Astrocyte (in vitro differentiated cells and primary cell): ENCODE measurements around the gene COX15. TPM values are rescaled to one million over a fixed set of nuclear protein-coding genes. Genes with fewer than 3 reads are reported as not detected.

Experiments used
- DNase-seq: peaks from one replicate; pipeline ENCODE4 v3.0.0-alpha.2; 2010; ENCODE audit warnings: low read depth
- FAIRE-seq: peaks from 2 replicates; lab custom pipeline; 2011; peaks lifted over from hg19 to GRCh38; lab: Jason Lieb, UNC
- H2AFZ ChIP-seq: 2 replicates; pipeline ENCODE4 v1.6.0; 2012; ENCODE audit warnings: low read depth, low read length, inconsistent platforms
- H3K27ac ChIP-seq: 2 replicates; pipeline ENCODE4 v1.5.1; 2011; ENCODE audit warnings: low read depth, low read length, inconsistent platforms
- H3K27me3 ChIP-seq: 2 replicates; pipeline ENCODE4 v1.6.0; 2011; ENCODE audit warnings: low read length, inconsistent platforms; ENCODE audit not compliant: insufficient read depth
- H3K36me3 ChIP-seq: 2 replicates; pipeline ENCODE4 v1.5.1; 2011; ENCODE audit warnings: low read length, inconsistent platforms; ENCODE audit not compliant: insufficient read depth
- H3K4me1 ChIP-seq: 2 replicates; pipeline ENCODE4 v1.5.1; 2011; ENCODE audit warnings: low read length, inconsistent platforms; ENCODE audit not compliant: insufficient read depth
- H3K4me2 ChIP-seq: 2 replicates; pipeline ENCODE4 v1.6.0; 2012; ENCODE audit warnings: low read length, inconsistent platforms
- H3K4me3 ChIP-seq: 2 replicates; pipeline ENCODE4 v1.5.1; 2011; ENCODE audit warnings: low read depth, mild to moderate bottlenecking, low read length, inconsistent platforms; ENCODE audit not compliant: insufficient read depth
- H3K79me2 ChIP-seq: 2 replicates; pipeline ENCODE4 v1.6.0; 2012; ENCODE audit warnings: mild to moderate bottlenecking, low read length, inconsistent platforms; ENCODE audit not compliant: insufficient read depth
- H3K9ac ChIP-seq: 2 replicates; pipeline ENCODE4 v1.6.0; 2012; ENCODE audit warnings: mild to moderate bottlenecking, low read length, inconsistent platforms
- H3K9me3 ChIP-seq: 2 replicates; pipeline ENCODE4 v1.5.1; 2012; ENCODE audit warnings: low read depth, mild to moderate bottlenecking, low read length, inconsistent platforms; ENCODE audit not compliant: insufficient read depth
- H4K20me1 ChIP-seq: 2 replicates; pipeline ENCODE4 v1.6.0; 2012; ENCODE audit warnings: low read length, inconsistent platforms; ENCODE audit not compliant: insufficient read depth
- H3K27ac Mint-ChIP-seq: one replicate; pipeline ENCODE4 v1.8.0; 2021; ENCODE audit warnings: mild to moderate bottlenecking, mixed read lengths; ENCODE audit not compliant: unreplicated experiment
- H3K27me3 Mint-ChIP-seq: one replicate; pipeline ENCODE4 v1.8.0; 2021; ENCODE audit warnings: low read depth, mixed read lengths; ENCODE audit not compliant: unreplicated experiment
- H3K36me3 Mint-ChIP-seq: one replicate; pipeline ENCODE4 v1.8.0; 2021; ENCODE audit warnings: low read depth, mixed read lengths; ENCODE audit not compliant: unreplicated experiment
- H3K4me1 Mint-ChIP-seq: one replicate; pipeline ENCODE4 v1.8.0; 2021; ENCODE audit warnings: low read depth, mixed read lengths; ENCODE audit not compliant: unreplicated experiment
- H3K4me3 Mint-ChIP-seq: one replicate; pipeline ENCODE4 v1.8.0; 2021; ENCODE audit warnings: mild to moderate bottlenecking, moderate library complexity, mixed read lengths; ENCODE audit not compliant: unreplicated experiment
- H3K9me3 Mint-ChIP-seq: one replicate; pipeline ENCODE4 v1.8.0; 2021; ENCODE audit warnings: mild to moderate bottlenecking, mixed read lengths; ENCODE audit not compliant: unreplicated experiment
- EZH2 ChIP-seq: IDR thresholded peaks from 2 replicates; pipeline ENCODE4 v1.6.1; 2012; ENCODE audit warnings: mild to moderate bottlenecking, low read length, inconsistent platforms; ENCODE audit not compliant: insufficient read depth
- total RNA-seq: library from RNA; stranded (reverse); gene quantifications from 2 replicates; pipeline ENCODE4 v1.2.1, GENCODE V29; 2021
- TF ChIP-seq, protein P1 (sequence below): IDR thresholded peaks from 2 replicates; pipeline ENCODE4 v1.5.1; 2011; ENCODE audit warnings: low read depth, mild to moderate bottlenecking, inconsistent platforms, low read length, moderate library complexity; ENCODE audit not compliant: insufficient read depth

Gene COX15
- total RNA-seq, 1 donor from 2014 or later: 33.4 TPM

DNA sequence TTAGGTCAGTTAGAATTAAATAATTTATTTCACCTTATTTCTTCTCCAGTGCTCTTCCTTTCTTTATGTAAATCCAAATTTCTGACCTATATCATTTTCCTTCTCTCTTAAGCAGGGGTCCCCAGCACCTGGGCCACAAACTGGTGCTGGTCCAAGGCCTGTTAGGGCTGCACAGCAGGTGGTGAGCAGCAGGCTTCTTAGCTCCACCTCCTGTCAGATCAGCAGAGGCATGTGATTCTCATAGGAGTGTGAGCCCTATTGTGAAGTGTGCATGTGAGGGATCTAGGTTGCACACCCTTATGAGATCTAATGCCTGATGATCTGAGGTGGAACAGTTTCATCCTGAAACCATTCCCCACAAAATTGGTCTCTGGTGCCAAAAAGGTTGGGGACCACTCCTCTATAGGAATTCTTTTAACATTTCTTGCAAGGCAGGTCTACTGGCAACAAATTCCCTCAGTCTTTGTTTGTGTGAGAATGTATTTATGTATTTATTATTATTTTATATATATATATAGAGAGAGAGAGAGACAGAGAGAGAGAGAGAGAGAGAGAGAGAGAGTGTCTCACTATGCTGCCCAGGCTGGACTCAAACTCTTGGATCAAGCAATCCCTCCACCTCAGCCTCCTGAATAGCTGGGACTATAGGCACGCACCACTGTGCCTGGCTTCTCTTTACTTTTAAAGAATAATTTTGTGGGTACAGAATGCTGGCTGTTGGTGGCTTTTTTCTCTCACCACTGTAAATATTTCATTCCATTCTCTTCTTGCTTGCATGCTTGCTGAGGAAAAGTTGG lies 46.2 kb upstream of the COX15 start:
- peak overlapping the region; percentile 88 for H3K4me2 ChIP-seq
- H3K79me2 ChIP-seq: no peaks in the 10 kb centered on the region
- no peak overlapping the region for H3K9ac ChIP-seq
- no peak overlapping the region for H2AFZ ChIP-seq
- H3K36me3 ChIP-seq: no peaks in the 10 kb centered on the region
- TF ChIP-seq, protein P1, sequence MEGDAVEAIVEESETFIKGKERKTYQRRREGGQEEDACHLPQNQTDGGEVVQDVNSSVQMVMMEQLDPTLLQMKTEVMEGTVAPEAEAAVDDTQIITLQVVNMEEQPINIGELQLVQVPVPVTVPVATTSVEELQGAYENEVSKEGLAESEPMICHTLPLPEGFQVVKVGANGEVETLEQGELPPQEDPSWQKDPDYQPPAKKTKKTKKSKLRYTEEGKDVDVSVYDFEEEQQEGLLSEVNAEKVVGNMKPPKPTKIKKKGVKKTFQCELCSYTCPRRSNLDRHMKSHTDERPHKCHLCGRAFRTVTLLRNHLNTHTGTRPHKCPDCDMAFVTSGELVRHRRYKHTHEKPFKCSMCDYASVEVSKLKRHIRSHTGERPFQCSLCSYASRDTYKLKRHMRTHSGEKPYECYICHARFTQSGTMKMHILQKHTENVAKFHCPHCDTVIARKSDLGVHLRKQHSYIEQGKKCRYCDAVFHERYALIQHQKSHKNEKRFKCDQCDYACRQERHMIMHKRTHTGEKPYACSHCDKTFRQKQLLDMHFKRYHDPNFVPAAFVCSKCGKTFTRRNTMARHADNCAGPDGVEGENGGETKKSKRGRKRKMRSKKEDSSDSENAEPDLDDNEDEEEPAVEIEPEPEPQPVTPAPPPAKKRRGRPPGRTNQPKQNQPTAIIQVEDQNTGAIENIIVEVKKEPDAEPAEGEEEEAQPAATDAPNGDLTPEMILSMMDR: no peak
- TF ChIP-seq EZH2: no peak
- Mint-ChIP-seq H3K9me3 (no peaks in the 10 kb centered on the region), H3K4me3 (no peak overlapping the region), H3K36me3 (no peaks in the 10 kb centered on the region), H3K4me1 (peaks cover 33% of the 10 kb centered on the region), H3K27ac (peak overlapping the region; percentile 99), H3K27me3 (no peaks in the 10 kb centered on the region)
- H3K27me3 ChIP-seq: no peaks in the 10 kb centered on the region
- peak overlapping the region; percentile 97 for H3K27ac ChIP-seq
- no peaks in the 10 kb centered on the region for H3K9me3 ChIP-seq
- no peak overlapping the region for H3K4me3 ChIP-seq
- DNase-seq: no peak
- peaks cover 30% of the 10 kb centered on the region for H3K4me1 ChIP-seq
- H4K20me1 ChIP-seq: no peaks in the 10 kb centered on the region
- FAIRE-seq: no peak

DNA sequence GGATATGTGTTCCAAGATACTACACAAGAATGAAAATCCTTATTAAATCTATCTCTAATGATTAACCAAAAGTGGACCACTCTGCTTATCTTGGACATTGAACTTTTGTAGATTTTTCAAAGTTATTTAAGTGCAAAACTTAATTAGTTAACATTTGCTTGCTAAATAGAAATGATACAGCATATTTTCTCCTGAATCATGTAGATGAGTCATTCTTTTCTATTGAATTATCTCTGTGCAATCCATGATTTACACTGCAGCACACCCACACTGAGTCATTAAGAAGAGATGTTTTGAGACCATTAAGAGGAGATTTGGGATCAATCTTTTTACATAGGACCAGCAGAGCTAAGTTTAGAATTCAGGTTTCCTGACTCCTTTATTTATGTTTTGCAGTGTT lies 43.9 kb upstream of the COX15 start:
- Histone ChIP-seq H3K4me3 (no peak overlapping the region), H4K20me1 (no peaks in the 10 kb centered on the region), H2AFZ (no peak overlapping the region), H3K9me3 (no peaks in the 10 kb centered on the region), H3K79me2 (no peaks in the 10 kb centered on the region), H3K27me3 (no peaks in the 10 kb centered on the region), H3K36me3 (no peaks in the 10 kb centered on the region), H3K9ac (peak overlapping the region; percentile 12), H3K4me2 (peak overlapping the region; percentile 56), H3K4me1 (peaks cover 30% of the 10 kb centered on the region), H3K27ac (peak overlapping the region; percentile 86)
- DNase-seq (peak; percentile 88), FAIRE-seq (peak; percentile 96)
- H3K4me3 Mint-ChIP-seq: no peak overlapping the region
- H3K27ac Mint-ChIP-seq: peak overlapping the region; percentile 90
- no peaks in the 10 kb centered on the region for H3K9me3 Mint-ChIP-seq
- H3K27me3 Mint-ChIP-seq: no peaks in the 10 kb centered on the region
- no peak for TF ChIP-seq EZH2
- TF ChIP-seq, protein P1: no peak
- H3K36me3 Mint-ChIP-seq: no peaks in the 10 kb centered on the region
- H3K4me1 Mint-ChIP-seq: peaks cover 33% of the 10 kb centered on the region

DNA sequence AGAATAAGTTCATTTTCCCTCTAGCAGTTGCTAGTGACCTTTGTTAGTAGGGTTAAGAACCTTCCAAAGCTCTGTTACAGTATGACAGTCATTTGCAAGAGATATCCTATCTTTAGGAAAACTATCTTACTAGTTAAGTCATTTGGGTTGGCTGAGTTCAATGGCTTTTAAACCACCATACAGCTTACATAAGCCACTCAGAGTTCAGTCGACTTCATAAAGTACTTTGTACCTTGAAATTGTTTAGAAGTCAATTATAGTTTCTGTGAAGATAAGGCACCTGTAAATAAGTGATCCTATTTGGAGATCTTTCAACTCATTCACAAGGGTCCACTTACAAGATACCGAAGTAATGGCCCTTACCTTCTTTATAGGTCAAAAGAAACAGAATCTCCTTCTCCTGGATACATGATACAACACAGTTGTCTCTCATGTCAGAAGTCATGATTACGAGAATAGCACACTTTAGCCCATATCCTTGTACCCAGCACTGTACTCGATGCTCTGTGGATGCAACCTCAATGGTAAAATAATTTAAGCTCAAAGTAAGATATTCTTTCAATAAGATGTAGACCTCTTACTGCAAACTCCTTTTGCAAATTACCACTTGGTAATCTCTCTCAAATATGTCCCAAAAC lies 38.6 kb upstream of the COX15 start:
- Histone ChIP-seq H3K79me2 (no peaks in the 10 kb centered on the region), H3K4me3 (no peak overlapping the region), H3K9ac (no peak overlapping the region), H3K4me1 (peaks cover 7% of the 10 kb centered on the region), H3K9me3 (no peaks in the 10 kb centered on the region), H3K4me2 (no peak overlapping the region), H2AFZ (no peak overlapping the region), H3K27me3 (no peaks in the 10 kb centered on the region), H3K27ac (no peak overlapping the region), H4K20me1 (no peaks in the 10 kb centered on the region), H3K36me3 (no peaks in the 10 kb centered on the region)
- DNase-seq (no peak), FAIRE-seq (no peak)
- Mint-ChIP-seq H3K27ac (no peak overlapping the region), H3K27me3 (no peaks in the 10 kb centered on the region), H3K9me3 (no peaks in the 10 kb centered on the region), H3K4me1 (no peaks in the 10 kb centered on the region), H3K36me3 (no peaks in the 10 kb centered on the region), H3K4me3 (no peak overlapping the region)
- TF ChIP-seq, protein P1: no peak
- TF ChIP-seq EZH2: no peak
